Brain microvascular endothelial cell (primary cell): Measurements from ENCODE around the gene STAT2.

ENCODE experiments used
- DNase-seq: peaks from one replicate; pipeline ENCODE4 v3.0.0-alpha.2; 2020
- H3K27ac ChIP-seq: fragments of 250-450 bp; sonication (Bioruptor Pico); 2 replicates; pipeline ENCODE4 v1.5.1; 2020; ENCODE audit warnings: mild to moderate bottlenecking, moderate library complexity
- H3K27me3 ChIP-seq: fragments of 250-450 bp; sonication (Bioruptor Pico); replicated peaks from 2 replicates; pipeline ENCODE4 v1.5.1; 2020; ENCODE audit warnings: mild to moderate bottlenecking
- H3K36me3 ChIP-seq: fragments of 250-450 bp; sonication (Bioruptor Pico); replicated peaks from 2 replicates; pipeline ENCODE4 v1.5.1; 2020; ENCODE audit warnings: mild to moderate bottlenecking
- H3K4me3 ChIP-seq: 2 replicates; pipeline ENCODE4 v1.5.1; 2011; ENCODE audit warnings: low read depth, mild to moderate bottlenecking, control low read depth, low read length, moderate library complexity
- in situ Hi-C: cut with HindIII; loops from 2 replicates; pipeline ENCODE4 v1.10.0; 2017; ENCODE audit warnings: low sequenced_read_pairs, low pct_ligation_motif_present
- TF ChIP-seq, protein P1 (sequence below): IDR thresholded peaks from 2 replicates; pipeline ENCODE4 v1.5.1; 2011; ENCODE audit warnings: low read depth, mild to moderate bottlenecking, moderate library complexity, low read length, control low read depth, inconsistent platforms; ENCODE audit errors: missing control alignments

The STAT2 gene

DNA sequence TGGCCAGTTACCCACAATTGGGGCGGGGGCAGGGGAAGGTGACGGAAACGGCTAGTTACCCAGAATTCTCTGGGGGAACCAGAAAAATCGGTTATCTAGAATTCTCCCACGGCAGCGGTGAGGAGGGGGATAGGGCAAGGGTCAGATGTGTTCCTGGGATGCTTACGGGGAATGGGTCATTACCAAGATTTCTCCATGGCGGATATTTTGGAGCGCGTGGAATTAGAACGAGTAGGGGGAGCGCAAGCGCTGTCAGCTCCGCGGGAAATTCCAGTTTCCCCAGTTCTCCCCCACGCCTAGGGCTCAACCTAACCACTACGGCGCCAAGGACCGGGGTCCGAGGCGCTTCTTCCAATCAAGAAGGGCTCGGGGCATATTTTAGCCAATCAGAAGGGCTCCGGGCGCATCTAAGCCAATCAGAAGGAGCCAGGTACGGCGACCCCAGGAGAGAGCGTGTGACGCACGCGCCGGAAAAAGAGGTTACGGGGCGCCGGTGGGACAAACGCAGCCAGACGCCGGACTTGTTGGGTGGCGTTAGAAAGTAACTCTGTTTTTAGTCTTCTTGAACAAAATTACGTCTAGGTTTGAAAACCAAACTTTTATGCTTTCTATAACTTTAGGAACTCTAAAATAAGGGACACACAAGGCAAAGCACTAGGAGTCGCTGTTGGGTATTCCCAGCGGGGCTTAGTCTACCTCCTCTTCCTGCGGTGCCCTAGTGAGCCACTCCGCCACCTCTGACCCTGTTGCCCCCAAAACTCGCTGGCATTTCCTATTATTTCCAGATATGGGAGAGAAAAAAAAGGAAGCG, 26.0 kb downstream of the STAT2 start, which contains the start of gene PAN2:
PAN2 (minus strand) TSS at position 322 of the 811 bp plus-strand sequence. CDS start 906 bp downstream, outside the sequence.
- DNase-seq = peak; percentile 98
- no peaks in the 10 kb centered on the region for H3K27me3 ChIP-seq
- H3K36me3 ChIP-seq = no peaks in the 10 kb centered on the region
- peak within 1 kb of the TSS; percentile 67 for H3K4me3 ChIP-seq
- in situ Hi-C loops = no loop called here
- TF ChIP-seq, protein P1, sequence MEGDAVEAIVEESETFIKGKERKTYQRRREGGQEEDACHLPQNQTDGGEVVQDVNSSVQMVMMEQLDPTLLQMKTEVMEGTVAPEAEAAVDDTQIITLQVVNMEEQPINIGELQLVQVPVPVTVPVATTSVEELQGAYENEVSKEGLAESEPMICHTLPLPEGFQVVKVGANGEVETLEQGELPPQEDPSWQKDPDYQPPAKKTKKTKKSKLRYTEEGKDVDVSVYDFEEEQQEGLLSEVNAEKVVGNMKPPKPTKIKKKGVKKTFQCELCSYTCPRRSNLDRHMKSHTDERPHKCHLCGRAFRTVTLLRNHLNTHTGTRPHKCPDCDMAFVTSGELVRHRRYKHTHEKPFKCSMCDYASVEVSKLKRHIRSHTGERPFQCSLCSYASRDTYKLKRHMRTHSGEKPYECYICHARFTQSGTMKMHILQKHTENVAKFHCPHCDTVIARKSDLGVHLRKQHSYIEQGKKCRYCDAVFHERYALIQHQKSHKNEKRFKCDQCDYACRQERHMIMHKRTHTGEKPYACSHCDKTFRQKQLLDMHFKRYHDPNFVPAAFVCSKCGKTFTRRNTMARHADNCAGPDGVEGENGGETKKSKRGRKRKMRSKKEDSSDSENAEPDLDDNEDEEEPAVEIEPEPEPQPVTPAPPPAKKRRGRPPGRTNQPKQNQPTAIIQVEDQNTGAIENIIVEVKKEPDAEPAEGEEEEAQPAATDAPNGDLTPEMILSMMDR = peak; percentile 77
- peak within 1 kb of the TSS; percentile 98 for H3K27ac ChIP-seq

DNA sequence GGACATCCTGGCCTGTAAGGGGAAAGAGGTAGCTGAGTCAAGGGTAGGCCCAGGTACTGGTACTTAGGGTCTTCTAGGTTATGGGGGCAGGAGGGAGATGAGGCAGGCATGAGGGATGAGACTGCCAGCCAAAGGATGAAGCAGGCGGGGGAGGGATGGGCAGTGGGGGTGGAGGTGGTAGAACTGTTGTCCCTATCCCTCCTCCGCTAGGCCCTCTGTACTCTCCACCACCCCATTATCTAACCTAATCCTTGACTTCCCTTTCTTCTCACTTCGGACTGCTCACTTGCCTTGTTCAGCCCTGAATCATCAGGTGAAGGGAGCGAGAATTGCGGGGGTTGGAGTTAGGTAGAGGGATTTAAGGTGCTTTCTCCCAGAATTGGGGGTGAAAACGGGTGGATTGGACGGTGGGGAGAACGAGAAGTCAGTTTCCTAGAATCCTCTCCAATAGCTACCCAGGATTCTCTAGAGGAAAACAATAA, 26.7 kb downstream of the STAT2 start:
- in situ Hi-C loops = no loop called here
- DNase-seq = no peak
- peak overlapping the region; percentile 67 for H3K4me3 ChIP-seq
- TF ChIP-seq, protein P1 = no peak
- H3K36me3 ChIP-seq = no peaks in the 10 kb centered on the region
- H3K27me3 ChIP-seq = no peaks in the 10 kb centered on the region
- peak overlapping the region; percentile 98 for H3K27ac ChIP-seq

DNA sequence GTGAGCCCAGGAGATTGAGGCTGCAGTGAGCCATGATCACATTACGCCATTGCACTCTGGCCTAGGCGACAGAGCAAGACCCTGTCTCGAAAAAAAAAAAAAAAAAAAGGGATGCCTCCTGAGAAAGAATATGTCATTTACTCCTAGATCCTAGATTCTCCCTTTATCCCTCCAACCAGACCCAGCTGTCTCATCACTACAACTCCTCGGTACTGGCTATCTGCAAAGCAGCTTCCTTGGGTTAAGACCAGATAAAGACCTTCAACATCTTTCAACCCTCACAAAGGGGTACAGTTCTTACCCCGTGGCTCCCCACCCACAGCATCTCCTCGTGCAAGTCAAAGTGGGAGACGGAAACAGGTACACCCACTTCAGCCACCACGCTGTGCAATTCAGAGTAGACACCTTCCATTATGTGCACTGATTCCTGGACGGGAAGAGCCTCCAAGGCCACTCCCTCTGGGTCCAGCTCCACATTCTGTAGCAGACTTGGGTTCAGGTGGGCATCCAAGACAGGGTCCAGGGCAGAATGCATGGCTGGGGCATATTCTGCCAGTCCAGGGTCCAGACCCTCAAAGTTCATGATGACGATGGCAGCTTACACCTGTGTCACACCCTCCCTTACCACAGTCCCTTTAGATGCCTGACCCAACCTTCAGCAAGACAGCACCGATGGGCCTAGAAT, 27.3 kb downstream of the STAT2 start:
- TF ChIP-seq, protein P1 = no peak
- no peak for DNase-seq
- in situ Hi-C loops = no loop called here
- H3K27ac ChIP-seq = peak overlapping the region; percentile 98
- H3K4me3 ChIP-seq = peak overlapping the region; percentile 67
- no peaks in the 10 kb centered on the region for H3K27me3 ChIP-seq
- H3K36me3 ChIP-seq = no peaks in the 10 kb centered on the region

DNA sequence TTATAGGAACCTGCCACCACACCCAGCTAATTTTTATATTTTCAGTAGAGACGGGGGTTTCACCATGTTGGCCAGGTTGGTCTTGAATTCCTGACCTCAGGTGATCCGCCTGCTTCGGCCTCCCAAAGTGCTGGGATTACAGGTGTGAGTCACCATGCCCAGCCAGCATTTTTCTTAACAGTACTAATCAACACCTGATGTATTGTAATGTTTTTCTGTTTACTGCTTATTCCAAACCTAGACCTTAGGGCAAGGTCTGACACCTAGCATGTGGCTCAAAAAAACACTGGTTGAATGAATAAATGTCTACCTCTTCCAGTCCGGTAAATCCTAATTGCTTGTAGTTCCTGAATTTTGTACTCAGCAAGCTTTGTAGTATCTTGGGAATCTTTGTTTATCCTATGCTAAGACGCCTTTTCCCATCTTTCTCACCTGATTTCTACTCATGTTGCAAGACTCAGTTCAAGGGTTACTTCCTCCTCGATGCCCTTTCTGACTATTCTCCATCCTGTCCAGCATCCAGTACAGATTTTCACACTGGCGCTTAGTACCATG, 28.9 kb downstream of the STAT2 start:
- TF ChIP-seq, protein P1 = no peak
- in situ Hi-C loops = no loop called here
- H3K27me3 ChIP-seq = no peaks in the 10 kb centered on the region
- H3K4me3 ChIP-seq = no peak overlapping the region
- H3K27ac ChIP-seq = no peak overlapping the region
- DNase-seq = no peak
- H3K36me3 ChIP-seq = no peaks in the 10 kb centered on the region

DNA sequence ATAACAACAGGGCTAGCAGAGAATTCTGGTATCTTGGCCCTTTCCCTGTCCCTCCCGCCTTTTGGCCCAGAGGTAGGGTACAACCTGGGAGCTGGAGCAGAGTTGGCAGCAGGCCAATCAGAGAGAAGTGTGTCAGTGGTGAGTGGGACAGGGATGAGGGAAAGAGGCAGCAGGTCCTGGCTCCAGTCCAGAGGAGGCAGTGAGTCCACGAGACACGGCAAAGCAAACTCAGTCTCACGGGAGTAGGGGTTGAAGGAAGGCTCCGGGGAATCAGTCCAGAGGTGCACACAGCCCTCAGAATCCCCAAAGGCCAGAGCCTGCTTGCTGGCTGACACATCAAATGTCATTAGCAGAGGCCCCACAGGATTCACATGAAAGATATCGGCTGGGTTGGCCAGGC, 33.4 kb downstream of the STAT2 start:
- no peak overlapping the region for H3K27ac ChIP-seq
- no peaks in the 10 kb centered on the region for H3K36me3 ChIP-seq
- no peak for DNase-seq
- H3K27me3 ChIP-seq = no peaks in the 10 kb centered on the region
- TF ChIP-seq, protein P1 = no peak
- in situ Hi-C loops = no loop called here
- H3K4me3 ChIP-seq = no peak overlapping the region
